ENCODE data around the gene SYT17. TPM values are rescaled to one million over a fixed set of nuclear protein-coding genes. Genes with fewer than 3 reads are reported as not detected.
A peak's percentile ranks its signal among the peaks of the same experiment; 100 is the strongest.

The SYT17 gene
- total and polyA plus RNA-seq, 12 donors: 0.20 to 1.3 (median 0.59) TPM

DNA sequence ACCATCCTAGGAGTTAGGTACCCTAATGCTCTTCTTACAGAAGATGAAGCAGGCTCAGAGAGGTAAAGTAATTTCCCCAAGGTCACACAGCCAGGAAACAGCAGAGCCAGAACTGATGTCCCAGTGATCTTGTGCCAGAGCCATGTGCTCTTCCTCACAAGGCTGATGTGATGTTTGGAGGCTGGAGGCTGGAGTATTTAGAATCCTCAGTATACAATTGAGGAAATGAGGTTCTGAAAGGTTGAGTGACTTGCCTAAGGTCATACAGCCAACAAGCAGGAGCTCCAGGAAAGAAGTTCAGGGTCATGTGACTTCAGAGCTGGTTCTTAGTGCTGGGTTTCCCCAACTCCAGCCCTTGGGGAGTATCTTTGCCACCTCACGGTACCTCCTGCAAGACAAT lies 35.8 kb upstream of the SYT17 start:
- peaks cover 0 to 5% (median 0%) of the 10 kb centered on the region in 7 donors for H3K27me3 ChIP-seq
- H3K4me3 ChIP-seq: no peak overlapping the region
- intact Hi-C loops (cut with DNase I): no loop called here
- H3K27ac ChIP-seq: peak overlapping the region; percentile 65 to 90 (median 82)
- DNase-seq: no peak
- TF ChIP-seq, protein P1, sequence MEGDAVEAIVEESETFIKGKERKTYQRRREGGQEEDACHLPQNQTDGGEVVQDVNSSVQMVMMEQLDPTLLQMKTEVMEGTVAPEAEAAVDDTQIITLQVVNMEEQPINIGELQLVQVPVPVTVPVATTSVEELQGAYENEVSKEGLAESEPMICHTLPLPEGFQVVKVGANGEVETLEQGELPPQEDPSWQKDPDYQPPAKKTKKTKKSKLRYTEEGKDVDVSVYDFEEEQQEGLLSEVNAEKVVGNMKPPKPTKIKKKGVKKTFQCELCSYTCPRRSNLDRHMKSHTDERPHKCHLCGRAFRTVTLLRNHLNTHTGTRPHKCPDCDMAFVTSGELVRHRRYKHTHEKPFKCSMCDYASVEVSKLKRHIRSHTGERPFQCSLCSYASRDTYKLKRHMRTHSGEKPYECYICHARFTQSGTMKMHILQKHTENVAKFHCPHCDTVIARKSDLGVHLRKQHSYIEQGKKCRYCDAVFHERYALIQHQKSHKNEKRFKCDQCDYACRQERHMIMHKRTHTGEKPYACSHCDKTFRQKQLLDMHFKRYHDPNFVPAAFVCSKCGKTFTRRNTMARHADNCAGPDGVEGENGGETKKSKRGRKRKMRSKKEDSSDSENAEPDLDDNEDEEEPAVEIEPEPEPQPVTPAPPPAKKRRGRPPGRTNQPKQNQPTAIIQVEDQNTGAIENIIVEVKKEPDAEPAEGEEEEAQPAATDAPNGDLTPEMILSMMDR (IDR thresholded peaks at IDR 0.05): no peak
- ATAC-seq: no peak
- 90 to 100% methylated on average over 1 of the region's 1 CpG for WGBS, 2 donors
- peaks cover 11 to 79% (median 57%) of the 10 kb centered on the region in 9 donors for H3K4me1 ChIP-seq
- H3K36me3 ChIP-seq: no peaks in the 10 kb centered on the region
- H3K9me3 ChIP-seq: no peaks in the 10 kb centered on the region

DNA sequence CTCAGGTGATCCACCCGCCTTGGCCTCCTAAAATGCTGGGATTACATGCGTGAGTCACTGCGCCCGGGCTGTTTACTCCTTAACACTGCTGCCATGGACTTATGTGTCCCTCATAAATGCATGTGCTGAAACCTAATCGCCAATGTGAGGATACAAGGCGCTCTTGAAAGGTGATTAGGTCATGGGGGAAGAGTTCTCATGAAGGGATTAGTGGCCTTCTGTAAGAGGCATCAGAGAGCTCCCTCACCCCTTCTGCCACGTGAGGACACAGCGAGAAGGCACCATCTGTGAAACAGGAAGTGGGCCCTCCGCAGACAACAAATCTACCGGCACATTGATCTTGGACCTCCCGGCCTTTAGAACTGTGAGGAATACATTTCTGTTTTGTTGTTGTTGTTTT lies 35.1 kb upstream of the SYT17 start:
- Histone ChIP-seq H3K27ac (peak overlapping the region in 9 of 10 donors; percentile 65 to 90 (median 81)), H3K4me1 (peaks cover 11 to 79% (median 64%) of the 10 kb centered on the region in 9 donors)
- DNase-seq: no peak

DNA sequence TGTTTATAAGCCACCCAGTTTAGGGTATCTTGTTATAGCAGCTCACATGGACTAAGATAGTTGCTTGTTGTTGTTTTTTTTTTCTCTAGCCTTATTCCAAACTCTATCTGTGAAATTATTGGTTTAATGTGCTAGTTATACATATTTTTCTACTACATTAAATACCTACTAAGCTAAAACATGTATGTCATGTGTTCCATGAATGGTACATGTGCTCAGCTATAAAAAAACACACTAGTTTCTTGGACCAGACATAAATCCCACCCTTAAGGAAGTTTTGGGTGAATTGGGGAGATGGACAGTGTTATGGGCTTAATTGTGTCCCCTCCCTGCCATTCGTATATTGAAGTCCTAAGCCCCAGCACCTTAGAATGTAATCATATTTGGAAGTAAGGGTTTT lies 34.4 kb upstream of the SYT17 start:
- 84 to 92% methylated on average over 1 of the region's 1 CpG for WGBS, 2 donors
- Histone ChIP-seq H3K27me3 (peaks cover 0 to 5% (median 0%) of the 10 kb centered on the region in 7 donors), H3K36me3 (no peaks in the 10 kb centered on the region), H3K27ac (peak overlapping the region in 4 of 10 donors; percentile 78 to 90 (median 84)), H3K9me3 (no peaks in the 10 kb centered on the region), H3K4me1 (peaks cover 11 to 79% (median 68%) of the 10 kb centered on the region in 9 donors), H3K4me3 (no peak overlapping the region)
- DNase-seq: no peak
- intact Hi-C loops (cut with DNase I): no loop called here
- TF ChIP-seq, protein P1 (IDR thresholded peaks at IDR 0.05): no peak
- no peak for ATAC-seq

More for the DNA sequence above, 35.1 kb upstream of the SYT17 start:
- 83 to 85% methylated on average over 11 of the region's 11 CpGs for WGBS, 2 donors
- no peaks in the 10 kb centered on the region for H3K9me3 ChIP-seq
- no peaks in the 10 kb centered on the region for H3K36me3 ChIP-seq
- no peak overlapping the region for H3K4me3 ChIP-seq
- peaks cover 0 to 5% (median 0%) of the 10 kb centered on the region in 7 donors for H3K27me3 ChIP-seq
- TF ChIP-seq, protein P1 (IDR thresholded peaks at IDR 0.05): no peak
- intact Hi-C loops (cut with DNase I): no loop called here
- no peak for ATAC-seq

GRCh38 chr16:19135201-19135842 lies 32.7 kb upstream of the SYT17 start:
- Histone ChIP-seq H3K4me1 (peaks cover 5 to 77% (median 67%) of the 10 kb centered on the region in 9 donors), H3K36me3 (no peaks in the 10 kb centered on the region), H3K9me3 (no peaks in the 10 kb centered on the region), H3K27me3 (peaks cover 0 to 5% (median 0%) of the 10 kb centered on the region in 7 donors), H3K4me3 (no peak overlapping the region), H3K27ac (peak overlapping the region in 2 of 10 donors; percentile 5 to 43)
- intact Hi-C loops (cut with DNase I): no loop called here
- TF ChIP-seq, protein P1 (IDR thresholded peaks at IDR 0.05): no peak
- DNase-seq (no peak), ATAC-seq (no peak)
- 55 to 64% methylated on average over 10 of the region's 10 CpGs for WGBS, 2 donors
